ENCODE measurements around the gene IGF2BP2.
A peak's percentile ranks its signal among the peaks of the same experiment; 100 is the strongest.

The IGF2BP2 gene

DNA sequence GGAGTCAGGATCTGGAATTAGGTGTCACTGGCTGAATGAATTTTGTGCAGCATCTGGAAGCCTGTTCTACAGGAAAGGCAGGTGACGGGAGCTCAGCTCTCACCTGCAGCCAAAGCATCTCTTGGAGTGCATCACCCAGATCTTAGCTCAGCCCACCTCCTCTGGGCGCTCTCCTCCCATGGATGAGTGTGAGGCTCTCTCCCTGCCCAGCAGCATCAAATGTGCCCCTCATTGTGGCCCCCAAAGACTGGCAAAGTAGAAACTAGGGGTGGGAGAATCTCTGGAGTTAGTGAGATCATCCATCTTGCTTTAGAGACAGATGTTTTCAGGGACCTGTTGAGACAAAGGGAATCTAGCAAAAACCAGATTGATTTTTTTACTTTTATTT is 170.1 kb downstream of the IGF2BP2 start:
- Mint-ChIP-seq H3K9me3 (no peaks in the 10 kb centered on the region), H3K4me1 (peaks cover 5% of the 10 kb centered on the region), H3K36me3 (ENCODE audit: low read depth) (peaks cover 88% of the 10 kb centered on the region), H3K27ac (no peak overlapping the region), H3K4me3 (no peak overlapping the region), H3K27me3 (ENCODE audit: low read depth, poor library complexity) (no peaks in the 10 kb centered on the region)
- no peak for TF ChIP-seq CTCF (IDR thresholded peaks at IDR 0.05)
- DNase-seq = no peak

DNA sequence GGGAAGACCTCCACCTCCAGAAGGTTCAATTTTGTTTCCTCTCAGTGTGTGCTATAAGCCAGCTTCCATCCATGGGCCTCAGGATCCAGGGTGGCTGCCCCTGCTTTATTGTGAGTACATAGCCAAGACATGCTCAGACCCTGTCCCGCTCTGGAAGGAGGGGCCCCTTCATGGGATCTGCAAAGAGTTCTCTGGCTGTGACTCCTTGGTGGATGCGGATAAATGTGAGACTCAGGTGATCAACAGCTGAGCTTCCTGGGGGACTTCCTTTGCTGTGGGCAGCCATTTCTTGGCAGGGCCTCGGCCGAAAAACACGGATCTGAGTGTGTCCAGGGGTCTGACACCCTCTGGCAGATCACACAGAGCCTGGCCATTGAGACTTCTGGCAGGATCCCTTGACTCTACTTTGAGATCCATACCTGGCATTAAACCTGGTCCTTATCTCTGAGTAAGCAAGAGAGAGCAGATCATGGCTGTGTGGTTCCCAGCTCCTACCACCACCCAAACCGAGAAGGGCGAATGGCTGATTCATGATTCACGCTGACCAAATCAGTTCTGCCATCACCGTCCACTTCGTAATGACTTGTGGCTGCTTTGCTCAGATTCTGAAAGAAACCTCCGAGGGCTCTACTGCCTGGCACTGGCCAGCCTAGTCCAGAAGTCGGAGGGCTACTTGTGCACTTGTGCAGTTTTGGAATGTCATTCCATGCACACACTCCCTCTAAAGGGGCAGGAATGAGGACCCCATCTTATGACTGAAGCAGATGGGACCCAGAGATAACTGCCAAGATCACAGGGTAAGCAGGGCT is 170.7 kb downstream of the IGF2BP2 start:
- H3K4me3 Mint-ChIP-seq = no peak overlapping the region
- peaks cover 4% of the 10 kb centered on the region for H3K4me1 Mint-ChIP-seq
- H3K27me3 Mint-ChIP-seq (ENCODE audit: low read depth, poor library complexity) = no peaks in the 10 kb centered on the region
- no peak for TF ChIP-seq CTCF (IDR thresholded peaks at IDR 0.05)
- no peaks in the 10 kb centered on the region for H3K9me3 Mint-ChIP-seq
- peaks cover 91% of the 10 kb centered on the region for H3K36me3 Mint-ChIP-seq (ENCODE audit: low read depth)
- no peak overlapping the region for H3K27ac Mint-ChIP-seq
- DNase-seq = no peak

GRCh38 chr3:185651971-185652370 is 172.9 kb downstream of the IGF2BP2 start:
- peaks cover 17% of the 10 kb centered on the region for H3K4me1 Mint-ChIP-seq
- peaks cover 91% of the 10 kb centered on the region for H3K36me3 Mint-ChIP-seq (ENCODE audit: low read depth)
- H3K27me3 Mint-ChIP-seq (ENCODE audit: low read depth, poor library complexity) = no peaks in the 10 kb centered on the region
- no peak overlapping the region for H3K4me3 Mint-ChIP-seq
- H3K27ac Mint-ChIP-seq = peak overlapping the region; percentile 61
- no peak for TF ChIP-seq CTCF (IDR thresholded peaks at IDR 0.05)
- no peaks in the 10 kb centered on the region for H3K9me3 Mint-ChIP-seq
- no peak for DNase-seq

- TF ChIP-seq CTCF (IDR thresholded peaks at IDR 0.05) = no peak
- Mint-ChIP-seq H3K9me3 (no peaks in the 10 kb centered on the region), H3K27ac (no peak overlapping the region), H3K27me3 (ENCODE audit: low read depth, poor library complexity) (no peaks in the 10 kb centered on the region), H3K4me1 (peaks cover 40% of the 10 kb centered on the region), H3K36me3 (ENCODE audit: low read depth) (peaks cover 94% of the 10 kb centered on the region), H3K4me3 (no peak overlapping the region)
- DNase-seq = no peak
Measured at GRCh38 chr3:185649414-185649813, 175.4 kb downstream of the IGF2BP2 start.

DNA sequence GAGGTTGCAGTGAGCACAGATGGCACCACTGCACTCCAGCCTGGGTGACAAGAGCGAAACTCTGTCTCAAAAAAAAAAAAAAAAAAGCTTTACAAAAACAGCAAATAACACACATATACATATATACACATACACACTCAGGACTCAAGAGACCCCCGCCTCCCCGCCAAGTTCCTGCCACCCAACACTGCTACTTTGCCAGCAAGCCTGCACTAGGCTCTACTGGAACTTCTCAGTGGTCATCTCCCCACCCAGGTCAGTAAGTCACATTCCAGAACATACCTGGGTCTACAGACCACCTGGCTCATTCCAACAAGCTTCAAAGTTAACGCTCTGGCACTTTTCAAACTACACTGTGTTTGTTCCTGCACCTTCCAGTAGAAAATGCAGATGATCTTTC is 176.4 kb downstream of the IGF2BP2 start:
- Mint-ChIP-seq H3K27me3 (ENCODE audit: low read depth, poor library complexity) (no peaks in the 10 kb centered on the region), H3K9me3 (no peaks in the 10 kb centered on the region), H3K4me1 (peaks cover 40% of the 10 kb centered on the region), H3K27ac (peak overlapping the region; percentile 79), H3K36me3 (ENCODE audit: low read depth) (peaks cover 92% of the 10 kb centered on the region), H3K4me3 (no peak overlapping the region)
- no peak for TF ChIP-seq CTCF (IDR thresholded peaks at IDR 0.05)
- DNase-seq = no peak

DNA sequence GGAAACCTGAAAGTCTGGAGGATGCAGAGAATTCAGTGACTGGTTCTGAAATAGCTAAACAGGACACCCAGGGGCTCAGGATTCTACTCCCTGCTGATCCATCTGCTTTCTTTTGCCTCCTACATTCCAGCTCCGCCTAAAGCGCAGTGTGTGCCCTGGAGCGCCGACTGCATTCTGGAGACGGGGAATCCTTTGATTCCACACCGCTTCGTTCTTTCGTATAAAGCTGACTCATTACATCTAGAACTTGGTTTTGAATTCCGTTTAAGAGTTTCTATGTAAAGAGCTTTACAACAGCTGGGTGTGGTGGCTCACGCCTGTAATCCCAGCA is 177.0 kb downstream of the IGF2BP2 start:
- H3K36me3 Mint-ChIP-seq (ENCODE audit: low read depth) = peaks cover 91% of the 10 kb centered on the region

More for the DNA sequence above, 177.0 kb downstream of the IGF2BP2 start:
- Mint-ChIP-seq H3K9me3 (no peaks in the 10 kb centered on the region), H3K4me3 (no peak overlapping the region), H3K27ac (no peak overlapping the region), H3K4me1 (peaks cover 40% of the 10 kb centered on the region), H3K27me3 (ENCODE audit: low read depth, poor library complexity) (no peaks in the 10 kb centered on the region)
- DNase-seq = no peak
- TF ChIP-seq CTCF (IDR thresholded peaks at IDR 0.05) = no peak

Data from nephron progenitor cell (in vitro differentiated cells).